IMR-90 (cell line): ENCODE data around the gene SPDYE8. TPM values are rescaled to one million over a fixed set of nuclear protein-coding genes. Genes with fewer than 3 reads are reported as not detected.
"Not testable (repeated sequence)": the region's sequence is repeated elsewhere in the genome, so short reads cannot be mapped to it uniquely, and the experiment has no call there.

Source experiments
- ATAC-seq: fragments of 200-7000 bp; cut with Tn5 transposase; 2 replicates; pipeline ENCODE4 v1.9.1; 2020; ENCODE audit warnings: low read depth, mild to moderate bottlenecking, moderate library complexity
- BruUV-seq: library from RNA; stranded (reverse); fragments of 400-500 nt; replicated peaks from 2 replicates; lab custom pipeline; 2021; lab: Mats Ljungman, UMichigan
- CTCF ChIA-PET: fragments of 300-600 bp; formaldehyde crosslinking; extraction: SDS; loops from one replicate; lab custom pipeline; 2021; ENCODE audit warnings: antibody characterized with exemption; lab: Yijun Ruan, JAX
- POLR2A ChIA-PET: fragments of 300-600 bp; sonication (Branson Sonifier 250); formaldehyde crosslinking; loops from one replicate; lab custom pipeline; 2022; ENCODE audit warnings: antibody characterized with exemption; ENCODE audit not compliant: unreplicated experiment; lab: Charles Lee
- DNase-seq: peaks from one replicate; pipeline ENCODE4 v3.0.0; 2013
- H2AFZ ChIP-seq: replicated peaks from 2 replicates; pipeline ENCODE3; 2013; ENCODE audit warnings: low read length, mild to moderate bottlenecking; ENCODE audit not compliant: poor library complexity
- H2AK5ac ChIP-seq: 2 replicates; pipeline ENCODE4 v1.6.1; 2013; ENCODE audit warnings: low read depth, low read length, inconsistent platforms
- H2AK9ac ChIP-seq: replicated peaks from 2 replicates; pipeline ENCODE3; 2013; ENCODE audit warnings: mild to moderate bottlenecking, low read depth, low read length, moderate library complexity; ENCODE audit not compliant: poor library complexity
- H2BK120ac ChIP-seq: 2 replicates; pipeline ENCODE4 v1.6.1; 2013; ENCODE audit warnings: low read depth, low read length, inconsistent platforms
- H2BK15ac ChIP-seq: 3 replicates; pipeline ENCODE4 v1.6.1; 2013; ENCODE audit warnings: low read depth, low read length, inconsistent platforms
- H2BK20ac ChIP-seq: 2 replicates; pipeline ENCODE4 v1.6.1; 2013; ENCODE audit warnings: low read depth, mild to moderate bottlenecking, inconsistent platforms, low read length, moderate library complexity
- H2BK5ac ChIP-seq: 2 replicates; pipeline ENCODE4 v1.6.1; 2013; ENCODE audit warnings: mild to moderate bottlenecking, low read depth, low read length, inconsistent platforms; ENCODE audit not compliant: poor library complexity, severe bottlenecking
- H3K14ac ChIP-seq: replicated peaks from 2 replicates; pipeline ENCODE4 v1.6.1; 2013; ENCODE audit warnings: low read depth, low read length, inconsistent platforms
- H3K18ac ChIP-seq: 2 replicates; pipeline ENCODE4 v1.6.1; 2013; ENCODE audit warnings: low read depth, low read length, control low read depth
- H3K23ac ChIP-seq: 2 replicates; pipeline ENCODE4 v1.6.1; 2013; ENCODE audit warnings: low read depth, low read length, inconsistent platforms
- H3K27ac ChIP-seq: 2 replicates; pipeline ENCODE4 v1.5.1; 2013; ENCODE audit warnings: mild to moderate bottlenecking, control low read depth, low read length; ENCODE audit not compliant: insufficient read depth
- H3K27me3 ChIP-seq: 2 replicates; pipeline ENCODE4 v1.6.1; 2013; ENCODE audit warnings: low read length; ENCODE audit not compliant: control insufficient read depth, insufficient read depth
- H3K36me3 ChIP-seq: 2 replicates; pipeline ENCODE4 v1.6.1; 2013; ENCODE audit warnings: low read length, mixed read lengths; ENCODE audit not compliant: control insufficient read depth, insufficient read depth
- H3K4ac ChIP-seq: 2 replicates; pipeline ENCODE4 v1.6.1; 2013; ENCODE audit warnings: low read depth, low read length, inconsistent platforms
- H3K4me1 ChIP-seq: 2 replicates; pipeline ENCODE4 v1.6.1; 2013; ENCODE audit warnings: low read length, mixed read lengths; ENCODE audit not compliant: control insufficient read depth, insufficient read depth
- H3K4me2 ChIP-seq: 2 replicates; pipeline ENCODE4 v1.6.1; 2013; ENCODE audit warnings: low read depth, mild to moderate bottlenecking, control low read depth, low read length, moderate library complexity
- H3K4me3 ChIP-seq: 2 replicates; pipeline ENCODE4 v1.5.1; 2013; ENCODE audit warnings: low read depth, mild to moderate bottlenecking, control low read depth, low read length, moderate library complexity; ENCODE audit not compliant: insufficient read depth
- H3K56ac ChIP-seq: 2 replicates; pipeline ENCODE4 v1.6.1; 2013; ENCODE audit warnings: low read length, inconsistent platforms; ENCODE audit not compliant: insufficient read depth; ENCODE audit errors: extremely low read depth
- H3K79me1 ChIP-seq, 2 experiments: 2 replicates each; pipeline ENCODE4 v1.6.1; 2013; ENCODE audit warnings: low read length in 2 of 2, inconsistent platforms in 1 of 2, low read depth in 1 of 2
- H3K9ac ChIP-seq: 2 replicates; pipeline ENCODE4 v1.6.1; 2013; ENCODE audit warnings: low read depth, low read length, control low read depth
- H3K9me1 ChIP-seq: 2 replicates; pipeline ENCODE4 v1.6.1; 2013; ENCODE audit warnings: low read length, inconsistent platforms; ENCODE audit not compliant: insufficient read depth
- H3K9me3 ChIP-seq: 2 replicates; pipeline ENCODE4 v1.6.1; 2013; ENCODE audit warnings: low read length; ENCODE audit not compliant: control insufficient read depth, insufficient read depth
- H4K20me1 ChIP-seq: 2 replicates; pipeline ENCODE4 v1.6.1; 2013; ENCODE audit warnings: low read length, inconsistent platforms; ENCODE audit not compliant: insufficient read depth
- H4K5ac ChIP-seq: 2 replicates; pipeline ENCODE4 v1.6.1; 2013; ENCODE audit warnings: mild to moderate bottlenecking, low read depth, low read length, control low read depth
- H4K8ac ChIP-seq, 2 experiments: 2 replicates each; pipeline ENCODE4 v1.6.1; 2013; ENCODE audit warnings: low read depth in 2 of 2, low read length in 2 of 2, control low read depth in 1 of 2, inconsistent platforms in 1 of 2
- H4K91ac ChIP-seq: 2 replicates; pipeline ENCODE4 v1.6.1; 2013; ENCODE audit warnings: low read depth, low read length, inconsistent platforms; ENCODE audit not compliant: insufficient read depth
- WGBS, 2 experiments: methylation state at CpG; one replicate each; pipeline versions ENCODE4 v1.1.5 to v1.1.7; 2013; ENCODE audit warnings: missing lambda C conversion rate in 2 of 2; ENCODE audit not compliant: insufficient read length in 1 of 2; ENCODE audit errors: extremely low coverage in 2 of 2; 5-methylcytosine and 5-hydroxymethylcytosine counted together
- dilution Hi-C: fragments of 300-500 bp; cut with HindIII; formaldehyde crosslinking; loops from one replicate; pipeline ENCODE4 v1.14.3; 2018; ENCODE audit warnings: low sequenced_read_pairs; ENCODE audit not compliant: unreplicated experiment
- in situ Hi-C: fragments of 300-500 bp; cut with MboI; formaldehyde crosslinking; loops from 3 replicates; pipeline ENCODE4 v1.14.3; 2019; ENCODE audit warnings: low sequenced_read_pairs, inconsistent platforms, mixed read lengths
- intact Hi-C: fragments of 100-400 bp; cut with micrococcal nuclease; formaldehyde crosslinking; loops from 2 replicates; pipeline ENCODE4 v1.10.0; 2022
- polyA plus RNA-seq, 3 experiments: library from polyadenylated mRNA; depleted of rRNA; stranded (reverse); fragments of >200 nt; gene quantifications; 2 replicates each; pipeline ENCODE4 v1.2.3, GENCODE V29; 2012; ENCODE audit warnings: low replicate concordance in 1 of 3
- total RNA-seq: library from RNA; depleted of rRNA; stranded (reverse); fragments of >200 nt; gene quantifications from 2 replicates; pipeline ENCODE4 v1.2.3, GENCODE V29; 2012

Gene SPDYE8
- total and polyA plus RNA-seq, 2 of the 4 experiments (the other 2 are of a cell fraction): not detected

DNA sequence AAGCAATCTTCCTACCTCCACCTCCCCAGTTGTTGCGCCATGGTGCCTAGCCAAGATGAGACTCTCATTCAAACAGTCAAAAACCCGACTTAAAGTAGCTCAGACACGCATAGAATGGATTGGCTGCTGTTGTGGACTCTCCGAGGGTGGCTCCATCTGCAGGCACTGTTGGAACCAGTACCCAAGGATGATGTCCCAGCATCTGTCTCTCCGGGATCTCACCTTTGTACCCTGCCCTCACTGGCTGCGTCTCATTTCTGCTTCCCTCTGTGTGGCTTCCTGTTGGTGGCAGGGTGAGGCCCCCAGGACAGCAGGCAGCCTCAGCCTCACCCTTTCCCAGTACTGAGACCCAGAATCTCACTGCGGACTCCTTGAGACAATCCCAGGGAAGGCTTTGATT, 54.8 kb downstream of the SPDYE8 start:
- H3K4me2 ChIP-seq, H3K4me1 ChIP-seq, CTCF ChIA-PET, H3K27me3 ChIP-seq, ATAC-seq, H2AFZ ChIP-seq, H2AK5ac ChIP-seq, H2BK20ac ChIP-seq, H4K8ac ChIP-seq, H4K91ac ChIP-seq, in situ Hi-C loops, DNase-seq, intact Hi-C loops, H3K14ac ChIP-seq, H3K9me3 ChIP-seq, POLR2A ChIA-PET, H3K9me1 ChIP-seq, H2BK120ac ChIP-seq, H4K5ac ChIP-seq, H2BK5ac ChIP-seq, H3K9ac ChIP-seq, H3K4ac ChIP-seq, BruUV-seq, dilution Hi-C loops, H2BK15ac ChIP-seq, H3K56ac ChIP-seq, H3K27ac ChIP-seq, H3K4me3 ChIP-seq, H2AK9ac ChIP-seq, H3K36me3 ChIP-seq, H3K23ac ChIP-seq, H4K20me1 ChIP-seq, H3K18ac ChIP-seq, H3K79me1 ChIP-seq: not testable (repeated sequence)
- WGBS, 2 experiments: no CpG with 5 or more reads among the region's 7 CpGs

DNA sequence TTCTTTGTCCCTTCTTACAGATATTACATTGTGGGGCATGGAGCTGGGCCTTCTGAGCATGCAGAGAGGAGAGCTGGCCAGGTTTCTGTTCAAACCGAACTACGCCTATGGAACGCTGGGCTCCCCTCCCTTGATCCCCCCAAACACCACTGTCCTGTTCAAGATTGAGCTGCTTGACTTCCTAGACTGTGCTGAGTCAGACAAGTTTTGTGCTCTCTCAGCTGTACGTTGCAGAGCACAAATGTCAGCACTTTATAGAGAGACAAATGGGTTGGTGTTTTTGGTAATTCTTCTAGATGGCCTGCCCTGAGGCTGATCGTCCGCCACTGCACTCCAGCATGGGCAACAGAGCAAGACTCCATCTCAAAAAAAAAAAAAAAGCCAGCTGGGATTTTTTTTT, 58.1 kb downstream of the SPDYE8 start:
- dilution Hi-C loops, intact Hi-C loops, in situ Hi-C loops, H2AK9ac ChIP-seq, H2BK5ac ChIP-seq, POLR2A ChIA-PET, CTCF ChIA-PET, H3K4ac ChIP-seq, H3K27ac ChIP-seq, H3K9ac ChIP-seq, H3K14ac ChIP-seq, H3K56ac ChIP-seq, H3K18ac ChIP-seq, DNase-seq, H2AK5ac ChIP-seq, H4K5ac ChIP-seq, BruUV-seq, H3K23ac ChIP-seq, H3K79me1 ChIP-seq, H4K20me1 ChIP-seq, H4K8ac ChIP-seq, H3K27me3 ChIP-seq, H4K91ac ChIP-seq, H3K9me3 ChIP-seq, H3K4me3 ChIP-seq, H2BK20ac ChIP-seq, H3K4me1 ChIP-seq, H3K9me1 ChIP-seq, H2AFZ ChIP-seq, H2BK120ac ChIP-seq, H2BK15ac ChIP-seq, H3K4me2 ChIP-seq, H3K36me3 ChIP-seq: not testable (repeated sequence)
- ATAC-seq: 0 out of 2 replicates have a peak, but pooled peaks have one; percentile 12
- WGBS, 2 experiments: no CpG with 5 or more reads among the region's 6 CpGs
